Gastrocnemius medialis (tissue), 4 donors: ENCODE measurements around the gene DOLPP1. TPM values are rescaled to one million over a fixed set of nuclear protein-coding genes. Genes with fewer than 3 reads are reported as not detected.

Experiments used
- ATAC-seq, 2 donors: fragments of 150-250 bp; one replicate each; pipeline ENCODE4 v1.9.1; 2016
- DNase-seq, 2 donors: peaks; one replicate each; pipeline ENCODE4 v3.0.0-alpha.2; 2019
- H3K27ac ChIP-seq, 4 donors: fragments of 200-600 bp; sonication (generic); 1 replicate in 1 of 4; 2 replicates in 3 of 4; pipeline ENCODE4 v1.5.1; 2016 to 2018; ENCODE audit warnings: mild to moderate bottlenecking in 2 of 4, moderate library complexity in 1 of 4
- H3K27me3 ChIP-seq, 3 donors: fragments of 200-600 bp; sonication (generic) in 2 of 3; 1 replicate in 1 of 3; 2 replicates in 2 of 3; pipeline versions ENCODE4 v1.5.1 to v1.6.0; 2016 to 2019; ENCODE audit warnings: mild to moderate bottlenecking in 1 of 3, moderate library complexity in 1 of 3
- H3K36me3 ChIP-seq, 2 donors: fragments of 200-600 bp; sonication (generic) in 1 of 2; one replicate each; pipeline ENCODE4 v1.5.1; 2017 to 2018
- H3K4me1 ChIP-seq, 2 donors: fragments of 200-600 bp; sonication (generic) in 1 of 2; one replicate each; pipeline ENCODE4 v1.5.1; 2016 to 2017; ENCODE audit warnings: mild to moderate bottlenecking in 2 of 2
- H3K4me3 ChIP-seq, 4 donors: fragments of 200-600 bp; sonication (generic) in 3 of 4; 1 replicate in 1 of 4; 2 replicates in 3 of 4; pipeline ENCODE4 v1.5.1; 2016 to 2019; ENCODE audit warnings: mild to moderate bottlenecking in 2 of 4
- H3K9me3 ChIP-seq, 3 donors: fragments of 200-600 bp; sonication (generic) in 2 of 3; 1 replicate in 1 of 3; 2 replicates in 2 of 3; pipeline ENCODE4 v1.5.1; 2016 to 2019
- CTCF ChIP-seq, 5 experiments: fragments of 450-650 bp in 3 of 5; fragments of 200-600 bp in 2 of 5; sonication (generic) in 2 of 5; IDR thresholded peaks in 4 of 5; conservative IDR thresholded peaks in 1 of 5; 1 replicate in 4 of 5; 2 replicates in 1 of 5; pipeline ENCODE4 v1.5.1; 2016 to 2019; ENCODE audit warnings: antibody characterized with exemption in 5 of 5, mild to moderate bottlenecking in 3 of 5, moderate library complexity in 3 of 5
- POLR2A ChIP-seq, 2 donors: fragments of 450-650 bp; IDR thresholded peaks; one replicate each; pipeline ENCODE4 v1.6.1; 2017; ENCODE audit warnings: antibody characterized with exemption in 2 of 2, mild to moderate bottlenecking in 2 of 2, moderate library complexity in 2 of 2
- in situ Hi-C, 4 donors: fragments of 200-750 bp; cut with MboI; loops; one replicate each; pipeline versions ENCODE4 v1.15.0 to v1.8.0; 2017; ENCODE audit warnings: low sequenced_read_pairs in 4 of 4
- intact Hi-C: fragments of 100-400 bp; cut with DNase I; formaldehyde crosslinking; loops from one replicate; pipeline ENCODE4 v1.15.1; 2023; ENCODE audit warnings: low total_unique reads
- total RNA-seq, 4 donors: library from RNA; depleted of rRNA; stranded (reverse); fragments of >200 nt; gene quantifications; one replicate each; pipeline versions ENCODE4 v1.1.0 to v1.2.3, GENCODE V29; 2016

DOLPP1 gene
- total RNA-seq, 4 donors from 2014 or later, result 1.6 to 4.7 (median 2.8) TPM

DNA sequence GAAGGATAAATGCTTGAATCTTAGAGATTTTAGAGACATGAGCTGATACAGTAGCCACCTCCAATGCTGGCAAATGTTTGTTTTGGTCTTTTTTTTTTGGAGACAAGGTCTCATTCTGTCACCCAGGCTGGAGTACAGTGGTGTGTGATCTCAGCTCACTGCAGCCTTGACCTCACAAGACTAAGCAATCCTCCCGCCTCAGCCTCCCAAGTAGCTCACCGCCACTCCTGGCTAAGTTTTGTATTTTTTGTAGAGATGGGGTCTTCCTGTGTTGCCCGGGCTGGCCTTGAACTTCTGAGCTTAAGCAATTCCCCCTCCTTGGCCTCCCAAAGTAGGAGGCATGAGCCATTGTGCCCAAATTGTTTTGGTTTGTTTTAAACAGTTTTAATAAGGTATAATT, 6.8 kb upstream of the DOLPP1 start:
- in situ Hi-C loops, result no loop called here
- intact Hi-C loops, result no loop called here
- TF ChIP-seq POLR2A (IDR thresholded peaks at IDR 0.05) (no peak), CTCF (IDR thresholded peaks at IDR 0.05 in 4 of 5, conservative IDR thresholded peaks at IDR 0.05 in 1 of 5) (no peak)

GRCh38 chr9:129075996-129076639, 4.8 kb upstream of the DOLPP1 start:
- Histone ChIP-seq H3K36me3 (peaks cover 0 to 8% of the 10 kb centered on the region in 2 donors), H3K27ac (no peak overlapping the region), H3K9me3 (no peaks in the 10 kb centered on the region), H3K4me3 (no peak overlapping the region), H3K27me3 (no peaks in the 10 kb centered on the region), H3K4me1 (no peaks in the 10 kb centered on the region)
- TF ChIP-seq POLR2A (IDR thresholded peaks at IDR 0.05), result no peak
- TF ChIP-seq CTCF (IDR thresholded peaks at IDR 0.05 in 4 of 5, conservative IDR thresholded peaks at IDR 0.05 in 1 of 5), result no peak
- DNase-seq (no peak), ATAC-seq (no peak)
- in situ Hi-C loops, result no loop called here
- intact Hi-C loops, result no loop called here

More for the DNA sequence above, 6.8 kb upstream of the DOLPP1 start:
- no peak for DNase-seq
- no peaks in the 10 kb centered on the region for H3K9me3 ChIP-seq
- H3K4me1 ChIP-seq, result no peaks in the 10 kb centered on the region
- no peak overlapping the region for H3K27ac ChIP-seq
- H3K27me3 ChIP-seq, result no peaks in the 10 kb centered on the region
- no peak overlapping the region for H3K4me3 ChIP-seq
- ATAC-seq, result no peak
- H3K36me3 ChIP-seq, result peaks cover 0 to 11% of the 10 kb centered on the region in 2 donors

DNA sequence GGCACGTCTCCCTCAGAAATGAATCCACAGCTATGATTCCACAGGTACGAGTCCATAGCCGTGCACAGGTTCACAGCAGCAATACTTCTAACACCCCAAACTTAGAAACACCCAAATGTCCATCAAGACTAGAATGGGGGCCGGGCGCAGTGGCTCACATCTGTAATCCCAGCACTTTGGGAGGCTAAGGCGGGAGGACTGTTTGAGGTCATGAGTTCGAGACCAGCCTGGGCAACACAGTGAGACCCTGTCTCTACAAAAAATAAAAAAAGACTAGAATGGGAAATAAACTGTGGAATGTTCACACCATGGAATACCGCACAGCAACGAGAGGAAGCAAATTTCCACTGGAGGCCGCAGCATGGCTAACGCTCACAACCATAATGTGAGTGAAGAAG, 4.3 kb upstream of the DOLPP1 start:
- H3K36me3 ChIP-seq, result peaks cover 0 to 3% of the 10 kb centered on the region in 2 donors
- no peak for DNase-seq
- in situ Hi-C loops (no loop called here), intact Hi-C loops (no loop called here)
- peaks cover 2% of the 10 kb centered on the region in 2 donors for H3K4me1 ChIP-seq
- no peak for ATAC-seq
- H3K9me3 ChIP-seq, result no peaks in the 10 kb centered on the region
- no peak for TF ChIP-seq CTCF (IDR thresholded peaks at IDR 0.05 in 4 of 5, conservative IDR thresholded peaks at IDR 0.05 in 1 of 5)
- no peak for TF ChIP-seq POLR2A (IDR thresholded peaks at IDR 0.05)
- no peak overlapping the region for H3K4me3 ChIP-seq
- no peak overlapping the region for H3K27ac ChIP-seq
- H3K27me3 ChIP-seq, result no peaks in the 10 kb centered on the region

GRCh38 chr9:129077236-129077635, 3.7 kb upstream of the DOLPP1 start:
- DNase-seq (no peak), ATAC-seq (no peak)
- TF ChIP-seq POLR2A (IDR thresholded peaks at IDR 0.05) (no peak), CTCF (IDR thresholded peaks at IDR 0.05 in 4 of 5, conservative IDR thresholded peaks at IDR 0.05 in 1 of 5) (no peak)
- intact Hi-C loops (no loop called here), in situ Hi-C loops (no loop called here)
- peaks cover 8% of the 10 kb centered on the region in 2 donors for H3K4me1 ChIP-seq
- H3K27ac ChIP-seq, result no peak overlapping the region
- H3K4me3 ChIP-seq, result no peak overlapping the region
- H3K36me3 ChIP-seq, result no peaks in the 10 kb centered on the region
- no peaks in the 10 kb centered on the region for H3K9me3 ChIP-seq
- no peaks in the 10 kb centered on the region for H3K27me3 ChIP-seq
